ENCODE results near the gene PDZD4.

Gene PDZD4, protein sequence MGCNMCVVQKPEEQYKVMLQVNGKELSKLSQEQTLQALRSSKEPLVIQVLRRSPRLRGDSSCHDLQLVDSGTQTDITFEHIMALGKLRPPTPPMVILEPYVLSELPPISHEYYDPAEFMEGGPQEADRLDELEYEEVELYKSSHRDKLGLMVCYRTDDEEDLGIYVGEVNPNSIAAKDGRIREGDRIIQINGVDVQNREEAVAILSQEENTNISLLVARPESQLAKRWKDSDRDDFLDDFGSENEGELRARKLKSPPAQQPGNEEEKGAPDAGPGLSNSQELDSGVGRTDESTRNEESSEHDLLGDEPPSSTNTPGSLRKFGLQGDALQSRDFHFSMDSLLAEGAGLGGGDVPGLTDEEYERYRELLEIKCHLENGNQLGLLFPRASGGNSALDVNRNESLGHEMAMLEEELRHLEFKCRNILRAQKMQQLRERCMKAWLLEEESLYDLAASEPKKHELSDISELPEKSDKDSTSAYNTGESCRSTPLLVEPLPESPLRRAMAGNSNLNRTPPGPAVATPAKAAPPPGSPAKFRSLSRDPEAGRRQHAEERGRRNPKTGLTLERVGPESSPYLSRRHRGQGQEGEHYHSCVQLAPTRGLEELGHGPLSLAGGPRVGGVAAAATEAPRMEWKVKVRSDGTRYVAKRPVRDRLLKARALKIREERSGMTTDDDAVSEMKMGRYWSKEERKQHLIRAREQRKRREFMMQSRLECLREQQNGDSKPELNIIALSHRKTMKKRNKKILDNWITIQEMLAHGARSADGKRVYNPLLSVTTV
- 2.3 to 11.6 reads per million in 2 experiments for total RNA-seq

DNA sequence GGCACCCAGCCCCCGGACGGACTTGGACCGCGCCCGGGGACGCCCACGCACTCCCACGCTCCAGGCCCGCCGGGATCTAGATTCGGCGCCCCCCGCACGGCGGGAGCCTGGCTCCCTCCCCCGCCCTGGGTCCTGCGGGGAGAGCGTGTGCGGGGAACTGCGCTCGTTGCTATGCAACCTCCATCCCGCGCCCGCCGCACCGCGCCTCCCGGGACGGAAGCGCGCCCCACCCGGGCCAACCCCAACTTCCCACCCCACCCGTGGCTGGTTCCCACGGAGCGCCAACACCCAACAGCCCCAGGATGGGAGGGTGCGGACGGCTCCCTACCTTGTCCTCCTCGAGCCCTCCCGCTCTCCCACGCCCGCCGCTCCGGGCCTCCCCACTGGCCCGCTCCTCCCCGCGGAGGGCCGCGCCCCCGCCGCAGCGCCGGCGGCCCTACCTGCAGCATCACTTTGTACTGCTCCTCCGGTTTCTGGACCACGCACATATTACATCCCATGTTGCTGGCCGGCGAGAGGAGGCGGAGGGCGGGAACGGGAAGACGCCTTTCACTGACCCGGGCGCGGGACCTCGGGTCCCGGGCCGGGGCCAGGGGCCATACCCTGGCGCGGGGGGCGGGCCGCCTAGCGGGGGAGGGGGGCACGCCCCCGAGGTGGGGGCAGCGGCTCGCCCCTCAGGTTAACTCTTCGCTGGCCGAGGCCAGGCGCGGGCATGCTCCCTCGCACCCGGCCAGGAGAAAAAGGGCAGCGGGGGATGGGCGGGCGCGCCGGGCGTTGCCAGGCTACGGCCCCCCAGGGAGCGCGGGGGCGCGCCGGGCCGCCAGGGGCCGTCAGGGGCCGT lies at the start of gene PDZD4:
Gene PDZD4, minus strand, starts transcription at position 746 of the 841 bp plus-strand sequence. Its CDS starts 246 bp downstream, at position 500.
- no peak for DNase-seq (ENCODE audit: low read depth)

GRCh38 chrX:153879741-153880439 lies 49.5 kb upstream of the PDZD4 start:
- DNase-seq (ENCODE audit: low read depth) = no peak

- DNase-seq (ENCODE audit: low read depth) = no peak
These were observed 48.8 kb upstream of the PDZD4 start for GRCh38 chrX:153878969-153879653.

GRCh38 chrX:153878345-153878744 lies 48.0 kb upstream of the PDZD4 start:
- no peak for DNase-seq (ENCODE audit: low read depth)

- DNase-seq (ENCODE audit: low read depth) = no peak
These were observed 47.4 kb upstream of the PDZD4 start for GRCh38 chrX:153877571-153878261.

- DNase-seq (ENCODE audit: low read depth) = no peak
These were observed 45.8 kb upstream of the PDZD4 start for GRCh38 chrX:153876112-153876491.

- peak; percentile 58 for DNase-seq (ENCODE audit: low read depth)
These were observed 45.2 kb upstream of the PDZD4 start for GRCh38 chrX:153875391-153876111.

DNA sequence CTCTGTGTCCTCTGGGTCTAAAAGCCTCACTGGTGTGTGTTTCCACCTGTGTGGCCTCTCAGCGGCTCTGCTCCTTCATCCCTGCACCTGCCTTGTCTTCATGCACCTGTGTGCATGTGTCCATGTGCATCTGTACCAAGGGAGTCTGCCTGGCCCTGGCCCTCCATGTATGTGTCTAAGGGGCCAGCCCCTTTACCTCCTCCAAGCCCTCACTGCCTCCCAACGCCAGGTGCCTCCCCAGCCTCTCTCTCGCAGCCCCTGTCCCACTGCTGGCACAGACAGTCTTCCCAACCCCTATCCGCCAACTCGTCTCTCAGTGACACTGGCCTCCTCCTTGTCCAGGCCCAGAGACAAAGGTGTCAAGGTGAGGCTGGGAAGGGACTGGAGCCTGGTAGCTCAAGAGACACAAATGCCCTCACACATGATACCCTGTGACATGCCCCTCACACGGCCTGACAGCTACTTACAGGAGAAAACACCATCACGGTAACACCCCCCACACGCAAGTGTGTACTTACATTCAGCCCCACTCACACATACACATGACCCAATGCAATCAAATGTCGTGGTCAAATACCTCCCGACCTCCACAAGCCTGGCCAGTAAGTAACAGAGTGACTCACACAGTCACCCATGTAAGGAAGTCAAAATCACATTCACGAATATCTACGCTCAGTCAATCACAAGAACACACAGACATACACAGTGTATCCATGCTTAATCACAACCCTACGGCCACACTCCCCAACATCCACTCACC lies 44.2 kb upstream of the PDZD4 start:
- DNase-seq (ENCODE audit: low read depth) = no peak

DNA sequence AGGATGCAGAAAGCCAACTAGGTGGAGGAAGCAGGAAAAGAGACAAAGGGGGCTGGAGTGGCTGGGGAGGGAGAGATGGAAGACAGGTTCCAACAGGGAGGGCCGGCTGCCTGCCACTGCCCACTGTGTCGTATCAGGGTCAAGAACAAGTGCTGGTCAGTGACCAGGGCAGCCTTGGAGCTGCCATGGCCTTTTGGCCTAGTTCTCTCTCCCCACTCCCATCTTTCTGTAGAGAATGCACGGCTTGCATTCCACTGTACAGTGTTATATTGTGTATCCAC lies 43.7 kb upstream of the PDZD4 start:
- no peak for DNase-seq (ENCODE audit: low read depth)

DNA sequence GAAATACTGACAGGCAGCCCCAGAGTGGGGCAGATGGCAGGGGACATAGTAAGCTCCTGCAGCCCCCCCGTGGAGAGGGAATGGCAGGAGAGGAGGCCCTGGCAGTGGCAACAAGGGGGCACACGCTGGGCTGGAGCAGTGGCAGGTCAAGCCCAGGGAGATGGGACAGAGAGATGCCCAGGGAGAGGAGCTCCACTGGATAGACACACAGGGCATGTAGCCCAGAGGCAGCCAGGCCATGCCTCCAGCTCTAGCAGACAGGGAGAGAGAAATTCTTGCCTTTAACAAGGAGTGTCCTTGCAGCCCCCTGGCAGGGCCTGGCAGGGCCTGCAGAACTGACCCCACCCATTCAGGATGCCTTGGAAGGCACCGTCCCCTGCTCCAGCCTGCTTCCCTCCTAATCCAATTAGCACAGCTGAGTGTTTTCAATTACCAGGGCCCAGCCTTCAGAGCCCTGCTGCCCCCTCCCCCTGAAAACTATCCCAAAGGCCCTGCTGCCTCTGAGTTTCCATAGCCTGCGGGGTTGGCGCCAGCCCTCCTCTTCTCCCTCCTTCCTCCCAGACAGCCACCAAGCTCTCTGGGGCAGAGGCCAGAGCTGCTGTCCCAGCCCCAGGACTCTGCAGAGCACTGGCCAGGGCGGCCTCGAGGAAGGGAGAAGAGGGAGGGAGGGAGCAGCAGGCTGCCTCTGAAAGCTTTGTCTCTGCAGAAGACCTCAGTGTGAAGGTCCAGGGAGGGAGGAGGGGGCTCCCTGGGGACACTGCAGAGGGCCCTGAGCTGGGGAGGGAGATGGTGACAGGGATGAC lies 43.1 kb upstream of the PDZD4 start:
- DNase-seq (ENCODE audit: low read depth) = no peak

DNA sequence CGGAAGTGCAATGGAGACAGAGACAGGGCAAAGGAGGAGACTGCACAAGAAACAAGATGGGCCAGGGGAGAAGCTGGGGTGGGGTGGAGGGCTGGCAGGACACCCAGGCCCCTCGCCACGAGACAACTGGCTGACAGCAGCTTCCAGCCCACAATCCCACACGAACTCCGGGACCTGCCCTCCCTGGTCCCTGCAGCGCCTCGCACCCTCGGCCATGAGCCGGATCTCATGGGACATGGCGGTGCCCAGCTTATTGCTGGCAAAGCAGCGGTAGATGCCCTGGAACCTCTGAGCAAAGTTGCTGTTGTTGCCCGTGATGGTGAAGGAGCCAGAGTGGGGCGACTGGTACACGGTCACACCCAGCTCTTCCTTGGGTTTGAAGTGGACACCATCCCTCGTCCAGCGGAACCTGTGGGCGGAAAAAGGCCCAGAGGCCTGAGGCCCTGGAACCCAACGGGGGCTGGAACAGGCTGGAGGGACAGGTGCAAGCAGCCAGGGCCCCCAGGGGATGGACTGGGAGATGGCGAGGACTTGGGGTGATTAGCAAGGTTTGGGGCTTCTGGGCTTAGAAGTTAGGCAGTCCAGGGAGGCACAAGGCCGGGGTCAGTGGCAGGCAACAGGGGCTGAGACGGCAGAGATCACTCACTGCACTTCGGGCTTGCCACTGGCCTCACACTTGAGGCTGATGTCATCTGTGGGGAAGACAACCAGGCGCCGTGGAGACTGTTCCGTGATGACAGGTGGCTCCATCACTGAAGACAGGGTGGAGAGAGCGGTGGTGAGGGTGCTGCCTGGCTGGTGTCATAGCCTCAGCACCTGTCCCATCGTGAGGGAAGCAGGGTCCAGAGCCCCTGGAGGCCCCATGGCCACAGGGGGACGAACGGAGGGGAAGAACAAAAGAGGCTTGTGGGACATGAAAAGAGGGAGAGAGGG lies 41.9 kb upstream of the PDZD4 start:
- no peak for DNase-seq (ENCODE audit: low read depth)

GRCh38 chrX:153871451-153871850 lies 41.1 kb upstream of the PDZD4 start:
- no peak for DNase-seq (ENCODE audit: low read depth)

- DNase-seq (ENCODE audit: low read depth) = no peak
These were observed 40.5 kb upstream of the PDZD4 start for GRCh38 chrX:153870791-153871360.

- DNase-seq (ENCODE audit: low read depth) = no peak
These were observed 39.9 kb upstream of the PDZD4 start for GRCh38 chrX:153870288-153870690.

DNA sequence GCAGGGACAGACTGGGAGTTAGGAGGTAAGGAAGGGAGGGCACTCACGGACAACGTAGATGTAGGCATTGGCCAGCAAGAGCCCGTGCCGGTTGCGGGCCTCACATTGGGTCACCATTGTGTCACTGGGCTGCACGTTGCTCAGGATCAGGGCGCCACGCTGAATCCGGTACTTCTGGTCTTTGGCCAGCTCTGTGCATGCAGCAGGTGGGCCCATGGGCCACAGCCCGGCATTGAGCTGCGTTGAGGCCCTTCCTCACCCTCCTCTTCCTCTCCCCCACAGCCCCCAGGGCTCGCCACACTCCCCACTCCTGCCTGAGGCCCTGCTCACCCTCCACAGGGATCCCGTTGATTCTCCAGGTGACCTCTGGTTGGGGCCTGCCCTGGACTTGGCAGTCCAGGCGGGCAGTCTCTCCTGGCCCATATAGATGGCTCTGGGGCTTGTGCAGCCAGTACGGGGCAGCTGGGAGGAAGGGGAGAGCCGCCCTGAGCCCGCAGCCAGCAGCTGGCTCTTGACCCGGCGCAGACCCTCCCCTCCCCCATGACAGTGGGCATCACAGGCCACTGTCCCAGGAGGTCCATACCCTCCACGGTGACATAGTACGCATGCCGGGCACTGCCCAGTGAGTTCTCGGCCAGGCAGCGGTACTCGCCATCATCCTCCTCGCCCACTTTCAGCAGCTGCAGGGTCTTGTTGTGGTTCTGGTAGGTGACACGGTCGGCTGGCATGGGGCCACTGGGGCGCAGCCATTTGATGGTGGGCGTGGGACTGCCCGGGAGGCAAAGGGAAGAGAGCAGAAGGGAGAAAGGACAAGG lies 39.3 kb upstream of the PDZD4 start:
- no peak for DNase-seq (ENCODE audit: low read depth)
